Muscle of arm (tissue), 12 donors: Measurements from ENCODE around the gene B4GALNT3. TPM values are rescaled to one million over a fixed set of nuclear protein-coding genes. Genes with fewer than 3 reads are reported as not detected.
"Not testable (repeated sequence)": the region's sequence is repeated elsewhere in the genome, so short reads cannot be mapped to it uniquely, and the experiment has no call there.

ENCODE experiments used
- DNase-seq: peaks from one replicate; pipeline ENCODE4 v3.0.0-alpha.2; 2013
- polyA plus RNA-seq, 12 donors: library from polyadenylated mRNA; unstranded; fragments of 120-200 nt; gene quantifications; one replicate each; pipeline ENCODE4 v1.2.1, GENCODE V29; 2013; ENCODE audit not compliant: insufficient read length in 12 of 12

B4GALNT3 gene
- polyA plus RNA-seq, 12 donors = 7.2 to 16.6 (median 11.5) TPM; not detected in 1

DNA sequence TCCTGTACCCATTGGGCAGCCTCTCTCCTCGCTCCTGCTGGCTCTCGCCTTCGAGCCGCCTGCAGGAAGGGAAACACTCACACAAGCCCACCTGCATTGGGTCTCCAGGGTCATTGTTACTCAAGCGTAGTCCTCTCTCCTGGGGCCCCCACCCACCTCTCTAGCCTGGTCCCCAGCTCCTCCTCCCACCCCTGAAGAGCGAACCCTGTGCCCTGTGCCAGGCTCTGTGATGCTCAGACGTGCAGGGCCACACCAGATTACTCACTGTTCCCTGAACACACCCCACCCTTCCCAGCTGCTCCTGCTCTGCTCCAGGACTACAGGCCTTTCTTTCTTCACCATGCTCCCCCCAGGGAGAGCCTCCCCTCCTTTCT is 115.4 kb downstream of the B4GALNT3 start:
- DNase-seq = no peak

DNA sequence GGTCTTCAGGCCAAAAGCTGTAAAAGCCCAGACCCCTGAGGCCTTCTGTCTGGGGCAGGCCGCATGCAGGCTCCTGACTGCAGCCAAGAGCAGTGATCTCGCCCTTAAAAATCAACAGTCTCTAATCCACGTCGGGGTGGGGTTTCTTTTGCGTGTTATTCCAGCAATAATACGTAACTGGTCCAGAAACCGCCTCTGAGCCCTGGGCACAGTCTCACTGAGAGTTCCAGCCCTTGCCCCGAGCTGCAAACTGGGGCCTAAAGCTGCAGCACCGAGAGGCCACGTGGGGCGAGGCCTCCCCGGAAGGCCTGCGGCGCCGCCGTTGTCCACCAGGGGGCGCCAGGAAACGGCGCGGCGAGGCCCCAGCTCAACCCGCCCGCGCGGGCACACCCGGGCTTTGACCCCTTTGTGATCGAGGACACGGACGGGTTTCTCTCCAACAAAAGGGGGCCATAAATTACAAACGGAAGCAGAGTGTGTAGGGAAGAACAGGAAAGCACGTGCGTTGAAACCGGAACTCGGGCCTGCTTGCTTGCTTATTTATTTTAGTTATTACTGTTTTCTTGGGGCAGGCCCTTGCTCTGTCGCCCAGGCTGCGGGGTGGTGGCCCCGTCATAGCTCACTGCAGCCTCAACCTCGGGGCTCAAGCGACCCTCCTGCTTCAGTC is 116.3 kb downstream of the B4GALNT3 start:
- peak; percentile 78 for DNase-seq

DNA sequence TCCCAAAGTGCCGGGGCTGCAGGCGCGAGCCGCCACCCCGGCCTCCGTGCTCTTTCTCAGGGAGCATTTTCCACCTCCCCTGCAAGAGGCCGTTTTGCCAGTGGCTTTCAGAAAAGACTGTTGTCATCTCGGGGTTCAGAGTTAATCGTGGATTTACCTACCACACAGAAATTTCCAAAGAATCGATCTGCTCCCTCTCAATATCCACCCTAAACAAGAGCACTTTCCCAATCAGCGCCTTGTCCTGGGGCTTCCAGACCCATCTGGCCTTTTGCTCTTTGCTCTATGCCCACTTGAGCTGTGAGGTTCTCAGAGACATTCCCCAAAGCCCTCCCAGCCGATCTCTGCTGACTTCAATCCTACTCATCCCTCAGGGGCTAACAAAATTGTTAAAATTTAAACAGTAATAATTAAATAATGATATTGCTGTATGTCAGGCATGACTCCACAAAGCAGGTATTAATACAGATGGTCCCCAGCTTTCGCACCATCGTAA is 116.9 kb downstream of the B4GALNT3 start:
- DNase-seq = no peak

DNA sequence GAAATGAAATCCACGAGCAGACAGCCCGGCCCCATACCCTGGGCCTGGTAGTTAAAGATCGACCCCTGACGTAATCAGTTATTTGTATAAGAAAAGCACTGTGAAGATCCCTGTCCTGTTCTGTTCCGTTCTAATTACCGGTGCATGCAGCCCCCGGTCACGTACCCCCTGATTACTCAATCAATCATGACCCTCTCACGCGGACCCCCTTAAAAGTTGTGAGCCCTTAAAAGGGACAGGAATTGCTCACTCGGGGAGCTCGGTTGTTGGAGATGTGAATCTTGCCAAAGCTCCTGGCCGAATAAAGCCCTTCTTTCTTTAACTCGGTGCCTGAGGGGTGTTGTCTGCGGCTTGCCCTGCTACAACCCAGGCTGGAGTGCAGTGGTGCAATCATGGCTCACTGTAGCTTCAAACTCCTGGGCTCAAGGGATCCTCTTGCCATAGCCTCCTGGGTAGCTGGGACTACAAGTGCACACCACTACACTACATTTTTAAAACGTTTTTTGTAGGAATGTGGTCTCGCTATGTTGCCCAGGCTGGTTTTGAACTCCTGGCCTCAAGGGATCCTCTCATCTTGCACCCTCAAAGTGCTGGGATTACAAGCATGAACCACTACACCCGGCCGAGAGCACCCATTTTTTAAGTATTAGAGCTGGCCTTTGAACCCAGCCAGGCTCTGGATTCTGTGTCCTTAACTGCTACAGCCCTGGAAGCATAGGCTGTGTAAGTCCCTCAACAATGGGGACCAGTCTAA is 118.4 kb downstream of the B4GALNT3 start:
- DNase-seq = not testable (repeated sequence)

DNA sequence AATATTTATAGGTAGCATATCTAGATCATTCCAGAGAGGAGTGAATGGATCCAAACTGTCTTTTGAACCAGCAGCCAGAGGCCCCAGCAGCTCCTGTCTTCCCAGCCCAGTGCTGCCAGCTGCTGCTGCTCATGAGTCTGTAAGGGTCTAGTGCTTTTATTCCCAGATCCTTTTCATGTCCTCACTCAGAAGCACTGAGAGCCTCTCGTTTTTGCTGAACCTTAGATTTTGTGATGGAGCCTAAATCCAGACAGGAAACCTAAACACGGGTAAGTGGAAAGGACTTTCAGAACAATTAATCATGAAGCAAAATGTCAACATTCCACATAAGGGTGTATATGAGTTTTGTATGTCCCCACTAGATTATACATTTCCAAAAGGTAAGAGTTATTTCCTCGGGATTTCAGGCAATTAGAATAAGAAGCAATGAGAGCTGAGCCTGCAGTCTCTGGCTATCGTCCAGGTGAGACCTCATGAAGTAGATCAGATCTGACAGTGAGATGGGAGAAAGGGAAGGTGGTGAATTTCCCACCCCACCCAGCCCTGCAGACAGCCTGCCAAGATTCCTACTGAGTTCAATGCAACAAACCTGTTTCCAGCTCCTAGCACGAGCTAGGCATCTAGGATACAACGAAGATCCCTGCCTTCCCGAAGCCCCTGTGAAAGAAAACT is 119.1 kb downstream of the B4GALNT3 start:
- no peak for DNase-seq

DNA sequence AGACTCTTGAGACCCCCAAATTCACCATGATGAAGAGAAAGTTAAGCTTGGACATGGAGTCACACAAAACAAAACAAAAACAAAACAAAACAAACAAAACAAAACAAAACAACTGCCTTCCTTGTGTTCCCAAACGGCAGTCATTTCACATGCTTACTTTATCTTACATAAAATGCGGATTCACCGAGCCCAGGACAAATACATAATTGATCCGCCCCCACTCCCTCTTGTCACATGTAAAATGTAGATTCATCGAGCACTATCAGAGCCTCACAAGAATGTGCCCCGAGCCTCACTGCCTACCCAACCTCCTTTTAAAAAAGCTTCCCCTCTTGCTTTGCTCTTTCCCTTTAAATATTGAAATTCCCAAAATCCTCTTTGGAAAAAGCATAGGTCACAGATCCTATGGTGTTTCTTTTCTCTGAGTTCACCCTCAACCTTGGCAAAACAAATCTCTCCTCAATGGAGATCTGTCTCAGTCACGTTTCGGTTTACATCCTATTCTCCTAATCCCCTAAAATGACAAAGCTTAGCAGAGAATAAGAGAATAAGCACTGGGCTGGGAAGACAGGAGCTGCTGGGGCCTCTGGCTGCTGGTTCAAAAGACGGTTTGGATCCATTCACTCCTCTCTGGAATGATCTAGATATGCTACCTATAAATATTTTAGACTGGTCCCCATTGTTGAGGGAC is 119.8 kb downstream of the B4GALNT3 start:
- no peak for DNase-seq

DNA sequence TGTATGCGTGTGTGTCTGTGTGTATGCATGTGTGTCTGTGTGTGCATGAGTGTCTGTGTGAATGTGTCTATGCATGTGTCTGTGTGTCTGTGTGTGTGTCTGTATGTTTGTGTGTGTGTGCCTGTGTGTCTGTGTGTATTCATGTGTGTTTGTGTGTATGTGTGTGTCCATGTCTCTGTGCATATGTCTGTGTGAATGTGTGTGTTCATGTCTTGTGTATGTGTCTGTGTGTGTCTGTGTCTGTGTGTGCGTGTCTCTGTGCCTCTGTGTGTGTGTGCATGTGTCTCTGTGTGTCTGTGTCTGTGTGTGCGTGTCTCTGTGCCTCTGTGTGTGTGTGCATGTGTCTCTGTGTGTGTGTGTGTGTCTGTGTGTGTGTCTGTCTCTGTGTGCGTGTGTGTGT is 121.1 kb downstream of the B4GALNT3 start:
- DNase-seq = no peak

DNA sequence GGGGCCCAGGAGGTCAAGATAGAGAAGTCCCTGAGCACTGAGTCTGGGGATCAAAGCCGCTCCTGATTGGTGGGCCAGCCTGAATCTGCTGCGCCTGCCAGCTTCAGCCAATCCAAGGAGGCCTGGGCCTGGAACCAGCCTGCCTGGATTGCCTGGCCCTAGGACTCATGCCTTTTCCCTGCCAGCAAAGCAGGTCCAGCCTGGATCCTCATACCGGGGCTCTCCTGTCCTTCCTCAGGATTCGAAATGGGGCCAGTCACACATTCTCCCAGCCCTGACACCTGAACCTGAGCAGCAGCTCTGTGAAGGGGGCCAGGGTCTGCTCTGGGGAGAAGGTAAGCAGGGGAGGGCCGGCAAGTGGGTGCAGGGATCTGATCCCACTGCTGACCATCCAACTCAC is 121.6 kb downstream of the B4GALNT3 start:
- DNase-seq = no peak

DNA sequence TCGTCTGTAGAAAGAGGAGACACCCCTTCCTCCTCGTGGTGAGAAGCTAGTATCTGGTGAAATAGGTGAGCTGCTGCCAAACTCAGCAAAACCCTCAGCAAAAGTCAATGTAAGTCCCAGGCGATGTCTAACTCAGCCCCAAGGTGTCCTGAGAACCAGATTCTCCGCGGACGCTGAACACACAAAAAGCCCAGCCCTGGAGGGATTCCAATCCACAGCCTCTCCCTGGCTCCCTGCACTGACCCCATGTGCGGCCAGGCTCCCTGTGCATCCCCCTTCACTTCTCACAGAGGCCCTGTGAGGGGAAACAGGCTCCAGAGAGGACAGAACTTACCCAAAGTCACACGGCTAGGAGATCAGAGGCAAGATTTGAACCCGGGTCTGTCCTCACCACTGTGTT is 122.0 kb downstream of the B4GALNT3 start:
- DNase-seq = no peak

DNA sequence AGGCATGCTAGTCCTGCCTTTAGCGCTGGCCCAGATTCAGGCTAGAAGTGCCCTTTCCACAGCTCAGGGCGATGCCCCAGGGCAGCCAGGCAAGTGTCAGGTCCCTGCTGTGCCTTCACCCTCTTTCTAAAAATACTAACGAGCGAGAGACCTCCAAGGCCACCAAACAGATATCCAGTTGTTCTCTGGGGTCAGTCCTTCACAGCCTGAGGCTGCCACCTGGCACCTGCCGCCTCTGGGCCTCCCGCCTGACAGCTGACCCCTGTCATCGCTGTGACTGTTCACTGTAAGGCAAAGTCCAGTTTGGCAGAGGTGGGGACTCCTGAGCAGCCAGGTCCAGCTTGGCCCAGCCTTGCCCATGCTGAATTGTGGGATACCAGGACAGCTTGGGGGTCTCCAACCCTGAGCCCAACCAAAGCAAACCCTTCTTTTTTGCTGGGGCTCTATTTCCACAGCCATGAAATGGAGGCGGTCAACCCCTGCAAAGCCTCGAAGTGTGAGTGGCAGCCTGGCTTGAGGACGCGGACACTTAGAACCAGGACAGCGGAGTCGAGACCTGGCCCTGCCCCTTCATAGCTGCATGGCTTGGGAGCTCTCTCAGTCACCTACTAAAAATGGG is 123.6 kb downstream of the B4GALNT3 start:
- no peak for DNase-seq

DNA sequence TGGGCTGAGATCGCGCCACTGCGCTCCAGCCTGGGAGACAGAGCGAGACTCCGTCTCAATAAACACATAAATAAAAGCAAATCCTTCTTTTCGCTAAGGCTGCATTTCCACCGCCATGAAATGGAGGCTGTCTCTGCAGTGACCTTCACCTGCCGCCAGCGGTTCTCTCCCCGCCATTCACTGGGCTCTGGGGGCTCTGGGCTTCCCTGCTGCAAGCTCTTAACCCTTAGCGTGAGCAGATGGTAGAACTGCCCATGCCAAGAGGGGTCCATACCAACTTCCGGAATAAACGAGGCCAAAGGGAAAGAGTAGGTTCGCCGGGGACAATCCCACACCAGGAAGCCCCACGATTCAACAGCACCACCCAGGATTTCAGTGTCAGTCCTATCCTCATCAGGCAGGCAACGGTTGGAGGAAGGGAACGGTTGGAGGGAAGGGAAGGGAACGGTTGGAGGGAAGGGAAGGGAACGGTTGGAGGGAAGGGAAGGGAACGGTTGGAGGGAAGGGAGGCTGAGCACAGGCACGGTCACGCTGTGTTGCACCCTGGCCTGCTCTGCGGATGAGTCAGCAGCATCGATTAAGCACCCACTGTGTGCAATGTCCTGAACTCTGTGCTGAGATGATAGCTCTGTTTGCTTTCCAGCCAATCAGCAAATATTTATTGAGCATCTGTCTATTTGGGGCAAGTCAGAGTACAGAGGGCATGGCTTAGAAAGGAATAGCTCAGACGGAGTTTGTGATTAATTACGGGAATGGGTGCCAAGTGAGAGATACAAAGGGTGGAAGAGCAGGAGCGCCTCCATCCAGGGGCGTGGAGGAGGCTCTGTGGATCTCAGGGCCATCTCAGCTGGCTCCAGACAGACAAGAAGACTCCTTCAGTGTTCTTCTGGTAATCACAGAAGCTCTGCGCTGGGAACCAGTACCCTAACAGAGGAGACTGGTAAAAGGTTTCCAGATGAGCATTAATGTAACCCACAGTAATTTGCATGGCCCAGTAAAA is 125.6 kb downstream of the B4GALNT3 start:
- DNase-seq = no peak

DNA sequence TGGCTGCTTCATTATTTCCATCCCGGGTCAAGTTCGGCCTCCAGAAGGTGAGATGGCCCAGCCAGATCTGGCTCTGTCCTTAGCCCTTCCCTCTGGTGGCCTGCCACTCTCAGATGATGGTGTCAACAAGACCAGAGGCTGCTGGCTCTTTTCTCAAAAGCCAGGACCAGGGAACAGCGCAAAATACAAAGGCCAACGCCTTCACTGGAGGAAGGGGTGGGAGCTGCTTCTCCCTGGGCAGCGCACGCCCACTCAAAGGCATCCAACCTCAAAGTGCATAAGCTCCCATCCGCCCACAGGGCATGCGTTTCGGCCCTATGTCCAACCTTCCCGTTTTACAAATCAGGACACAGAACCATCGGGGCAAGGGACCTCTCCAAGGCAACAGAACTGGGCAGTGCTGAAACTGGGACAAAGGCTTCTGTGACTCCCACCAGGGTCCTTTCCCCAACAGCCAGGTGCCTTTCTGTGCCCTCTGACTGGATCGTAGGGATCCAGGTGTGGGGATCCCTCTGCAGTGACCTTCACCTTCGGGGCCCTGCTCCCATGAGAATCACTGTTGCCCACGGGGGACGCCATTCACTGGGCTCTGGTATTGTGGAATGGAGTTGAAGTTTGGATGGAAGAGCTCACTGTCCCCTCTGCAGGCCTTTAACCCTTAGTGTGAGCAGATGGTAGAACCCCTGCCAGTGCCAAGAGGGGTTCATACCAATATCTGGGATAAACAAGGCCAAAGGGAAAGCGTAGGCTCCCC is 126.8 kb downstream of the B4GALNT3 start:
- DNase-seq = no peak

DNA sequence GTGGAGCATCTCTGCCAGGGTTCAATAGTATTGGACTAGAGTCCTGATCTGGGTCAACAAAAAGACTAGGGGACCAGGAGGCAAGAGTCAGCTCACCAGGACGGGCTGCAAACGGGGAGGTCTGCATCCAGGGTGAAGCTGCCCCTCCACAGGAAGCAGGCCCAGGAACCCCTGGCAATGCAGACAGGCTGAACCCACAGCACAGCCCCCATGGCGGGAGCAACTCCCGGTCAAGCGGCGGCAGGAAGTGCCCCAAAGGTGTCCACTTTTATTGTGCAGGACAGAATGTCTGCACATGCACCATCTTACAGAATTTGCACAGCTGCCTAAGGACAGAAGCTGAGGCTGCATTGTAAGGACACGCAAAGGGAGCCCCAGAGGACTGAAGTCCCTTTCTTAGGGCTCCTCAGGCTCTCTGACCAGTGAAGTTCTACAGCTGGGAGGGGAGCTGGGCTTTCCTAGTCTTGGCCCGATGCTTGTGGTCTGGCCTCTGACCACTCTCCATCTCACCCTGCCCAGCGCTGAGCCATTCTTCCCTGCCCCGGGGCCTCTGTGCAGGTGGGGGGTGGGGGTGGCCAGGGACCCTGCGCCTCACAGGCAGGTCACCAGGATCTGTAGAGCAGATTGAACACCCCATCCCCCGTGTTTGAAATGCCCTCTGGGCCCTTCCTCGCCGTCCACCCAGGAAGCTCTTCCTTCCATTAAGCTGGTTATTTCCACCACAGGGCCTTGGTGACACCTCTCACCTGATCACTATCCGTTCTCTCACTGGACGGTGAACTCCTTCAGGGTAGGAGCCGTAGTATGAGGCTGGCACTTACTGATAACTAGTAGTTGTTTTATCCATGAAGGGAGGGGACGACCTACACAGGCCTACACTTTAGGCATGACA is 127.6 kb downstream of the B4GALNT3 start:
- no peak for DNase-seq

DNA sequence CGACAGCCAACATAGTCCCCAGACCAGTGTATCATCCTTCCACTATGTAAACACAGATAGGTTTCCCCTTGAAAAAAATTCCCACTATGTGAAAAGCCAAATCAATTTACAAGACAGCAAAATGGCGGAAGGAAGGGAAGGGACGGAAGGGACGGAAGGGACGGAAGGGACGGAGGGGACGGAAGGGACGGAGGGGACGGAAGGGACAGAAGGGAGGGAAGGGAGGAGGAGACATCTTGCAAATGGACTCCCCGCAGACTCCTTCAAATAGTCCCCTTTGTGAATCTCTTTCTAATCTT is 128.2 kb downstream of the B4GALNT3 start:
- no peak for DNase-seq

DNA sequence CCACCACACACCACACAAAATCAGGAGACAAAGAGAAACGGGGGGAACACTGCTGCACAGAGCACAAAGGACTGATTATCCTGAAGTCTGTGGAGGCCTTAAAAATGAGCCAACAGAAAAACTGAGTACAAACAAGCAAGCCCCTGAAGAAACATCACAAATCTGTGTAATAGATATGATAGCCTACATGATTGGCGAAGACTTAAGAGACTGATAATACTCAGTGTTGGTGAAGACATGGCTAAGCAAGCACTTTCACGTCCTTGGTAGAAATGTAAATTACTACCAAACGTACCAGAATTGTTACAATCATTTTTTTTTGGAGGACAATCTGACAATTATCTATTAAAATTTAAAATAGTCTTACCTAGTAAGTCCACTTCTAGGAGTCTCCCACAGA is 128.9 kb downstream of the B4GALNT3 start:
- no peak for DNase-seq

DNA sequence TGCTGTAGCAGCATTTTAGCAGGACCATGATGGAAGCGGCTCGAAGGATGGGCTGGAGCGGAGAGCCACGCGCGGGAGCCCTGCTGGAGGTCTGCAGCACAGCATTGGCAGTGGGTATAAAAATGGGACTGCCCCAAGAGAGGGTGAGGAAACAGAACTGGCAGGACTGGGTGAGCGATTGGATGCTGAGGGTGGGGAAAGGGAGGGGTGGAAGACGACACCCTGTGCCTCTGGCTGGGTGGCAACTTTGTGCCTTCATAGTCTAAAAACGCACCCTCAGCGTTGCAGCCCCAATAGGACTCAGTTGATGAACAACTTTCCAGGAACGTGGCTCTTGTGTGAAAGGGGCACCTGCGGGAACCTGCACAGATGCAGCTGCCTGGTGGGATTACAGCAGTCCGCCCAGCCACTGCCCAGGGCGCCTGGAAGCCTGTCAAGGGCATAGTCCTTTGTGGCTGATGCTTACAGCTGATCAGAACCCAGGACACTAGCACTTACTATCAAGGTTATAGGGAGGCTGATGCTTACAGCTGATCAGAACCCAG is 130.5 kb downstream of the B4GALNT3 start:
- DNase-seq = no peak

DNA sequence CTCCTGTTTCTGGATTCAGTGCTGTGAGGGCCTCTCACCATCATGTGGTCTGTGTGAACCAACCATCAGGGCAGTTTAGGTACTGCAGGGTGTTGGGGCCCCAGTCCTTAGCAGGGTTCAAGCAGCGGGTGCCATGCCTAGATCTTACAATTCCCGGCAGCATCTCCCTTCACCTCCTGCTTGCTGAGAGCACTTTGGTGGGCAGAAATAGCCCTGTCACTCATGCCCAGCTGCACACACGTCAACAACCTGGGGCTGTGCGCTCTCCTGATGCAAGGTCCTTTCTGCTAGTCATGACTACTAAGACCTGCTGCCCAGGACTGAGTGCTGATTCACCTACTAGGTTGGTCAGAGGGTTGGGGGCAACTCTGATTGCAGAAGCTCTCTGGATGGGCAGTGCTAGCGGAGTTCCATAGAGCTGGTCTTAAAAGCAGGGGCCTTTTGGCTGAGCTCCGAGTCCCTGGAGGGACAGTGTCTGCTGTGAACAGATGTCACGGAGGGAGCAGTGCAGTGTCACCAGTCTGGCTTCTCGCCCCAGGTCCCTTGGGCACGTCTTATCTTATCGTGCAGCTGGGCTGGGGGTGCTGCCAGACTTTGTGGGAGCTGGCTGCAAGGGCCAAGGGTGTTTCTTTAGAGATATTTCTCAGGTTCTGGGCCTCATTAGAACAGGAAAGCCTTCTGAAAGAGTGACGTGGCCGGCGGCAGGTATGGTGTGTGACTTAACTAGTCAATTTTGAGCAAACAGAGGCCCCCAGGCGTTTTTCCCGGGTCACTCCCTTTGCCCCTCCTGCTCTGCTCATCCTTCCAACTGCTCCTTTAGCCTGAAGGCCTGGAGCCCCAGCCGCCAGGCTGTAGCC is 131.7 kb downstream of the B4GALNT3 start:
- no peak for DNase-seq
